ENCODE data around the gene FAM163A. TPM values are rescaled to one million over a fixed set of nuclear protein-coding genes. Genes with fewer than 3 reads are reported as not detected.

FAM163A gene
- total RNA-seq, 1 experiment from 2014 or later = 0.46 TPM

GRCh38 chr1:179816196-179816960, 73.3 kb downstream of the FAM163A start:
- no peaks in the 10 kb centered on the region for H4K20me1 ChIP-seq (ENCODE audit: control insufficient read depth, insufficient read depth, insufficient read length)
- no peak overlapping the region for H3K4ac ChIP-seq (ENCODE audit: low read depth, low read length)
- no peak overlapping the region for H2AK5ac ChIP-seq (ENCODE audit: insufficient read length, low read length)
- no peak overlapping the region for H2BK20ac ChIP-seq (ENCODE audit: low read depth, low read length, poor library complexity, severe bottlenecking)
- no peaks in the 10 kb centered on the region for H3K9me3 ChIP-seq (ENCODE audit: control insufficient read depth, low read depth, low read length)
- H3T11ph ChIP-seq (ENCODE audit: low read length) = no peak overlapping the region
- no peaks in the 10 kb centered on the region for H3K4me1 ChIP-seq (ENCODE audit: insufficient read depth, low read length)
- no peak for TF ChIP-seq CTCF (conservative IDR thresholded peaks at IDR 0.05)
- no CpG with 5 or more reads among the region's 17 CpGs for WGBS (ENCODE audit: extremely low coverage, insufficient read length, low lambda C conversion rate)
- H3K9ac ChIP-seq (ENCODE audit: extremely low read depth, insufficient read length, low read length) = no peak overlapping the region
- H3K36me3 Mint-ChIP-seq (ENCODE audit: insufficient read depth in 1 of 3, low read depth in 3 of 3) = no peaks in the 10 kb centered on the region; a peak in 1 of 7 replicates
- no peak overlapping the region for H2BK12ac ChIP-seq (ENCODE audit: insufficient read length, low read depth, low read length)
- no peaks in the 10 kb centered on the region for H3K79me1 ChIP-seq (ENCODE audit: insufficient read depth, low read depth, low read length, poor library complexity, severe bottlenecking)
- H3K4me2 ChIP-seq (ENCODE audit: insufficient read depth, insufficient read length, low read length) = no peak overlapping the region
- H3K23me2 ChIP-seq (ENCODE audit: insufficient read length, low read depth, low read length, poor library complexity, severe bottlenecking) = peaks cover 12% of the 10 kb centered on the region
- H3K27ac ChIP-seq (ENCODE audit: insufficient read length, low read depth, low read length) = no peak overlapping the region
- H3K4me1 Mint-ChIP-seq = peaks cover 23 to 43% of the 10 kb centered on the region in 2 experiments
- H4K91ac ChIP-seq (ENCODE audit: insufficient read length, low read depth, low read length) = no peak overlapping the region
- H2BK15ac ChIP-seq (ENCODE audit: low read depth, low read length) = no peak overlapping the region
- H2BK120ac ChIP-seq (ENCODE audit: low read depth, low read length, poor library complexity, severe bottlenecking) = no peak overlapping the region
- no peak overlapping the region; the same call in 1 of the 2 replicates for H3K14ac ChIP-seq (ENCODE audit: insufficient read depth, low read length)
- H3K79me2 ChIP-seq (ENCODE audit: insufficient read depth, low read length) = no peaks in the 10 kb centered on the region
- no peak overlapping the region for H3K23ac ChIP-seq (ENCODE audit: insufficient read length, low read depth, low read length)
- no peaks in the 10 kb centered on the region for H3K9me3 Mint-ChIP-seq
- DNase-seq = no peak
- H4K5ac ChIP-seq (ENCODE audit: insufficient read length, low read depth, low read length) = no peak overlapping the region
- no peak overlapping the region for H3K18ac ChIP-seq (ENCODE audit: insufficient read length, low read depth, low read length)
- no peaks in the 10 kb centered on the region for H3K27me3 ChIP-seq (ENCODE audit: insufficient read depth, low read length)
- H4K8ac ChIP-seq (replicated peaks; ENCODE audit: insufficient read length, low read depth, low read length) = no peak overlapping the region
- no peak overlapping the region for H2AFZ ChIP-seq (ENCODE audit: low read length)
- H2BK5ac ChIP-seq (ENCODE audit: insufficient read length, low read length) = no peak overlapping the region
- H3K56ac ChIP-seq (ENCODE audit: insufficient read length, low read depth, low read length) = no peak overlapping the region
- H3K27ac Mint-ChIP-seq = no peak overlapping the region
- peak overlapping the region; percentile 83 to 89; a peak in 4 of 5 replicates for H3K4me3 Mint-ChIP-seq
- peaks cover 62% of the 10 kb centered on the region for H3K27me3 Mint-ChIP-seq (ENCODE audit: low read depth)

Measured in H9 (cell line).